Colon (tissue), 2 donors: Measurements from ENCODE around the gene CA10.

Experiments
- FAIRE-seq: peaks from 2 replicates; lab custom pipeline; 2012; peaks lifted over from hg19 to GRCh38; lab: Jason Lieb, UNC
- donor health status: control.
- donor health status: control.

The CA10 gene

DNA sequence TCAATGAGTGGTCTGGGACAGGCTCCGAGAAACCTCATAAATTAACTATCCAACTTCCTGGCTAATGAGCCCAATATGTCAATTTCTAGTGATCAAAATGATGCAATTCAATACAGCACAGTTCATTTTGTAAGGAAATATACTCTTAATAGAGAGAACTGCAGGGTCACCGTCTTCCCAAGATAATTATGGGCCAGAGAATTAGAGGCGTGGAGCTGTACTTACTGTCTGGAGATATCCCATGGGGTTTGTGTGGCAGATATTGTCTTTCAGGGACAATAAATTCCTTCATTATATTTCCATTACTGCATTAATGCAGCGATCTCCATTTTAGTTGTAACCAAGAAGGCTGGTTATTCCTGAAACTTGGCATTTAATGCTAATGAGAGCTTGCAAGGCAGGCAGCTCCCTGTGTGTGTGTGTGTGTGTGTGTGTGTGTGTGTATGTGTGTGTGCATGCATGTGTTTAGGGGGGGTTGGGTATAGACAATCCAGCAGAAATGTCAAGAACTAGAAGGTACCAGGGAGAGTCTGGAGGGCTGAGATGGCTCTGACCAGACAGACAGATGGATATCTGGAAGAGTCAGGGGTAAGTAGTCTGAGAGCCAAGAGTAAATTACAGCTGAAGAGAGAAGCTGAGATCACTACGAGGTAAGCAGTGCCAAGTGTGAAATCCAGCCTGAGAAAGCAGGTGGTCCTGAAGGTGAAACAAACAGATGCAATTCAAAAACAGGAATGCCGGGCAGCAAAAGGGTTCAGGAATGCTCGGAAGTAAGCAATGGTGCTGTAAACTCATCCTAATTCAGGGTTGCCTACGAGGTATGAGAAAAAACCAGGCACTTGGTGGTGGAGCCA, 393.0 kb downstream of the CA10 start:
- FAIRE-seq = no peak

DNA sequence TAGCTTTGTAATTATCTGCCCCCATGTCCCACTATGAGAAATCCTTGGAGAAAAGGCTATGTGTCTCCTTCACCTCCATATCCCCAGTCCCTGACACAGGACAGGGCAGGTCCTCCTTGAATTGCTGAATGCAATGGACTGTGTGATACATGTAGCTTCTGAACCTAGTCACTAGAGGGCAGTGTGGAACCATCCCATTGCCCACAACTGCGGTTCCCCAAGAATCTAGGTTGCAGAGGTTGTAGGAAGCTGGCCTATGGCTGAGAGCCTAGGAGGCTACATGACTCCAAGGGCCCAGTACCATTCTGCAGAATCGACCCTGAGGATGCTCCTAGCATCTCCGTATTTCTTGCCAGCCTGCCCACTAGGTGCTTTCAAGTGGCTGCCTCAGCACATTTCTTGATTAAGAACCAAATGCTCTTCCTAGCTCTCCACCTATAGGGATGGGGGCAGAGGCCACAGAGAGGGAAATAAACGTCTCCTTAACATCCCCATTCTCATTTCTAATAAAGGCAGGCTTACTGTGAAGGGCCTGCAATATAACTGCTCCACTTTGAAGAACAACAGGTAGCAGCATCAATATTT, 394.0 kb downstream of the CA10 start:
- FAIRE-seq = no peak

- no peak for FAIRE-seq
Observed at GRCh38 chr17:51763058-51763457, 395.5 kb downstream of the CA10 start.

DNA sequence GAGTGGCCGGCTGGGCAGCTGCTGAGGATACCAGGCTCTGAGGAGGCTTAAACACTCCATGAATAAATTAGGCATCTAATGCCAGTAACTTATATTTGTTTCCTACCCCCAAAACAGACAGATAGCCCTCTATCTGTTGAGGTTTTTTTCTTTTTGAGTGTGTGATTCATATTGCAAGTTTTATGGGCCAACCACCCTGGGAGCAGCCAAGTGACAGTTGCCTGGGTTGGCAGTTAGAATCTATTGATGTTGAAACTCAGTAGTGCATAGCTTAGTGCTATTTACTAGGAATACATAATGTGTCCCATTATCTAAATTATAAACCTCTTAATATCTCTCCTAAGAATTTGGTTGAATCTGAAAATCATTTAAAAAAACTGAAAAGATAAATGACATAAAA, 397.4 kb downstream of the CA10 start:
- no peak for FAIRE-seq

GRCh38 chr17:51759260-51759659, 399.3 kb downstream of the CA10 start:
- no peak for FAIRE-seq

DNA sequence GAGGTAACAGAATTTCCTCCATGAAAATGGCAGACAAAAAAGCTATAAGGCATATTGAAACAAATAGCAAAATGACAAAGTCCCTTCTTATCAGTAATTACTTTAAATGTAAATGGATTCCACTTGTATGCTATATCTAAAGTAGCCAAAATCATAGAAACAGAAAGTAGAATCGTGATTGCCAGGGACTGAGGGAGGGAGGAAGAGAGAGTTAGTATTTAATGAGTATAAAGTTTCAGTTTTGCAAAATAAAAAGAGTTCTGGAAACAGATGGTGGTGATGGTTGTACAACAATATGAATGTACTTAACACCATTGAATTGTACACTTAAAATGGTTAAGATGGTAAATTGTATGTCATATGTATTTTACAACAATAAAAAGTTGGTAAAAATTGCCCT, 407.4 kb downstream of the CA10 start:
- FAIRE-seq = no peak

DNA sequence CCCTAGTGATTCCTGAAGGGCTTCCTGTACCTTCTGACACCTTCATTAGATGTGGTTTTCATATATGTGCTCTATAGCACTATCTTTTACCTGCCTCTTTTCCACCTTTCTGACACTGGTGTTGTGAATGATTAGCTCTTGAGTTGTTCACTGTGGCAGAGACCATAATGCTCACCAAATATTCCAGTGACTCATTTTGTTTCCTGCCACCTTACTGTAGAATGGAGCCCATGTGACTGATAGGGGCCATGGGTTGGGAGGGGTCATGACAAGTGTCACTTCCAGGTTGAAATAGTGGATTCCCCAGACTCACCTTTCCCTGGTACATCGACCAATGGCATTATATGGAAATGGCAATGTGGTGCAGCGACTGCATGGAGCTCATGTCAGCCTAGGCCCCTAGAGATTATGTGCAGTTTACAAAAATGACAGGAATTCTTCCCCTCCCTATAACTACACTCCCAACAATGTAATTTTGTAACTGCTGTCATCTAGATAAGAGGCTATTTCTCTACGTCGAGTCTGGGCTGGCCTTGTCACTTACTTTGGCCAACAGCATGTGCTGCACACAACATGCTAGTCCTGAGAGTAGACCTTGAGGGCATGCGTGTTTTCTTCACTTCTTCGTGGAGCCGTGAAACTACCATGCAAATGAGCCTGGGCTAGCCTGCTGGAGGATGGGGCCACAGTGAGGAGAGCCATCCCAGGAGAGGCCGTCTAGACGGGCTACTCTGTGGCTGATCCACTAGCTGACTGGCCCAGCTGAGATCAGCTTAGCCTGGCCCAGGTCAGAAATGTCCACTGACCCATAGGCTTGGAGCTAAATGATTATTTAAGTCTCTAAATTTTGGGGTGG, 409.5 kb downstream of the CA10 start:
- no peak for FAIRE-seq

DNA sequence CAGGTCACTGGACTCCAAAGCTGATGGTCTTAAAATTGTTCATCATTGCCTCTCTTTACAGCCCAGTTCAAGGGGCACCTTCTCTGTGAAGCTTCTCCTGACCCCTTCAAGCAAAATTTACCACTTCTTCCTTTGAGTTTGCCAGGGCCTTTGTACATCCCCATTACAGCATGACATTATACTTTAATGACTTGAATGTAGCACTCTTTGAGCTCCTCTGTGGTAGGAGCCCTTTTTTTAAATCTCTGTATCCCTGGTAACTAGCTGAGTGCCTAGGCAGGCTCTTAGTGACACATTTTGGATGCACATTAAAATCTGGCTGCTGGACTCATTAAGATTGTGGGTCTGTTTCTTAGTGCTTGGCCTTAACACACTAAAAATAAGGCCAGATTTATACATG, 412.1 kb downstream of the CA10 start:
- FAIRE-seq = no peak

GRCh38 chr17:51745993-51746392, 412.5 kb downstream of the CA10 start:
- no peak for FAIRE-seq

DNA sequence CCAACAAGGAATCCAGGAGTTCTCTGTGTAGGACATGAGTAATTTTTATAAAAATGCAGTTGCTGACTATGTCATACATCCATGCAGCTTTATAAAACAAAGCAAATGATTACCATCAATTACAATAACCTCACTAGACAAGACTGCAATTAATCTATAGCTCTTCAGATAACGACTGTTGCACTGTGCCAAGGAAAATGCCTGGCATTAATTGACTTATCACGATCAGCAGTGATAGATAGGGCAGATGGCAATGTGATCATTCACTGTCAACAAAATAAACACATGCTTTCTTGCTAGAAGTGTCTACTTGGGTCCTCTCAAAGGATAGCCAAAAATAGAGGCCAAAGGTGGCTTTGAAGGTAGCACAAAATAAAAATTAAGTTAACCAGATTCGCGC, 415.0 kb downstream of the CA10 start:
- no peak for FAIRE-seq

GRCh38 chr17:51742571-51742970, 415.9 kb downstream of the CA10 start:
- no peak for FAIRE-seq

- no peak for FAIRE-seq
Observed at GRCh38 chr17:51741458-51741857, 417.1 kb downstream of the CA10 start.

- FAIRE-seq = no peak
Observed at GRCh38 chr17:51740531-51740930, 418.0 kb downstream of the CA10 start.

- no peak for FAIRE-seq
Observed at GRCh38 chr17:51739245-51739886, 419.1 kb downstream of the CA10 start.

GRCh38 chr17:51736356-51736755, 422.2 kb downstream of the CA10 start:
- FAIRE-seq = no peak

GRCh38 chr17:51734976-51735375, 423.5 kb downstream of the CA10 start:
- no peak for FAIRE-seq

GRCh38 chr17:51734462-51734861, 424.1 kb downstream of the CA10 start:
- no peak for FAIRE-seq

- no peak for FAIRE-seq
Observed at GRCh38 chr17:51733166-51733565, 425.3 kb downstream of the CA10 start.

- FAIRE-seq = no peak
Observed at GRCh38 chr17:51731941-51732722, 426.4 kb downstream of the CA10 start.

- no peak for FAIRE-seq
Observed at GRCh38 chr17:51730303-51731050, 428.0 kb downstream of the CA10 start.

GRCh38 chr17:51725185-51725584, 433.3 kb downstream of the CA10 start:
- FAIRE-seq = no peak
